ENCODE results near the gene AURKA. TPM values are rescaled to one million over a fixed set of nuclear protein-coding genes. Genes with fewer than 3 reads are reported as not detected.

Gene AURKA
- total and polyA plus RNA-seq, 9 of the 15 experiments (the other 6 are each of a cell fraction or from before 2014, with no cell fraction given): 72.7 to 162 (median 113) TPM

- TF ChIP-seq FOSL1 (tag; conservative IDR thresholded peaks at IDR 0.05): peak; percentile 48; the same call in 1 of the 2 replicates
- TF ChIP-seq MBD1 (CRISPR knock-in tag; IDR thresholded peaks at IDR 0.05): no peak
- peak; percentile 42; the same call in 1 of the 2 replicates for TF ChIP-seq CXXC5 (CRISPR knock-in tag; IDR thresholded peaks at IDR 0.05)
- peak; percentile 54 for TF ChIP-seq TAF9B (IDR thresholded peaks at IDR 0.05; ENCODE audit: partially characterized antibody)
- TF ChIP-seq LCOR (CRISPR knock-in tag; IDR thresholded peaks at IDR 0.05): 0 out of 2 replicates have a peak, but pooled peaks have one; percentile 58
- TF ChIP-seq HDAC2 (IDR thresholded peaks at IDR 0.05): peak; percentile 45; the same call in 1 of the 2 replicates
- no peak for TF ChIP-seq ARID3A (IDR thresholded peaks at IDR 0.05; ENCODE audit: borderline replicate concordance, low read depth, low read length)
- TF ChIP-seq, protein P1, sequence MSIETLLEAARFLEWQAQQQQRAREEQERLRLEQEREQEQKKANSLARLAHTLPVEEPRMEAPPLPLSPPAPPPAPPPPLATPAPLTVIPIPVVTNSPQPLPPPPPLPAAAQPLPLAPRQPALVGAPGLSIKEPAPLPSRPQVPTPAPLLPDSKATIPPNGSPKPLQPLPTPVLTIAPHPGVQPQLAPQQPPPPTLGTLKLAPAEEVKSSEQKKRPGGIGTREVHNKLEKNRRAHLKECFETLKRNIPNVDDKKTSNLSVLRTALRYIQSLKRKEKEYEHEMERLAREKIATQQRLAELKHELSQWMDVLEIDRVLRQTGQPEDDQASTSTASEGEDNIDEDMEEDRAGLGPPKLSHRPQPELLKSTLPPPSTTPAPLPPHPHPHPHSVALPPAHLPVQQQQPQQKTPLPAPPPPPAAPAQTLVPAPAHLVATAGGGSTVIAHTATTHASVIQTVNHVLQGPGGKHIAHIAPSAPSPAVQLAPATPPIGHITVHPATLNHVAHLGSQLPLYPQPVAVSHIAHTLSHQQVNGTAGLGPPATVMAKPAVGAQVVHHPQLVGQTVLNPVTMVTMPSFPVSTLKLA (conservative IDR thresholded peaks at IDR 0.05): peak; percentile 43 to 55; a peak in 3 of 4 replicates
- 0 out of 2 replicates have a peak, but pooled peaks have one; percentile 26 for TF ChIP-seq NCOA1 (IDR thresholded peaks at IDR 0.05; ENCODE audit: low read depth)
- peak; percentile 53 for TF ChIP-seq C11orf30 (IDR thresholded peaks at IDR 0.05; ENCODE audit: low read depth)
- 0 out of 2 replicates have a peak, but pooled peaks have one; percentile 21 for TF ChIP-seq MECOM (CRISPR knock-in tag; IDR thresholded peaks at IDR 0.05)
- TF ChIP-seq SMARCA4 (IDR thresholded peaks at IDR 0.05): peak; percentile 25; the same call in 1 of the 2 replicates
- TF ChIP-seq EP400 (IDR thresholded peaks at IDR 0.05): 0 out of 2 replicates have a peak, but pooled peaks have one; percentile 13
- 0 out of 4 replicates have a peak, but pooled peaks of 1 of the 2 experiments have one; percentile 30 for TF ChIP-seq ETV6 (IDR thresholded peaks at IDR 0.05; ENCODE audit: borderline replicate concordance in 1 of 2, low read depth in 2 of 2, low read length in 1 of 2)
- TF ChIP-seq ETV6 (CRISPR knock-in tag; IDR thresholded peaks at IDR 0.05; ENCODE audit: borderline replicate concordance): no peak
- TF ChIP-seq EGR1 (conservative IDR thresholded peaks at IDR 0.05): peak; percentile 100
- peak; percentile 61 for TF ChIP-seq CREB1 (IDR thresholded peaks at IDR 0.05)
- TF ChIP-seq CREB1 (CRISPR knock-in tag; IDR thresholded peaks at IDR 0.05): no peak
- TF ChIP-seq CEBPG (CRISPR knock-in tag; IDR thresholded peaks at IDR 0.05): no peak
- peak in 1 of 2 experiments; percentile 51; a peak in 1 of 4 replicates for TF ChIP-seq CEBPG (tag; conservative IDR thresholded peaks at IDR 0.05 in 1 of 2, IDR thresholded peaks at IDR 0.05 in 1 of 2)
- TF ChIP-seq ARID1B (IDR thresholded peaks at IDR 0.05): peak; percentile 60
Observed at GRCh38 chr20:56414842-56415765, 23.1 kb upstream of the AURKA start (continued).

Data from K562 (cell line).